HG02642 (cell line): ENCODE data around the gene PRMT1.
"Not testable (repeated sequence)": the region's sequence is repeated elsewhere in the genome, so short reads cannot be mapped to it uniquely, and the experiment has no call there.

Experiments used
- ATAC-seq: cut with Tn5 transposase; IDR thresholded peaks from one replicate; pipeline ENCODE4 v1.9.1; 2021; ENCODE audit warnings: mild to moderate bottlenecking; ENCODE audit not compliant: unreplicated experiment, poor library complexity

PRMT1 gene

GRCh38 chr19:49716154-49716553 lies 39.1 kb downstream of the PRMT1 start:
- ATAC-seq: no peak

- no peak for ATAC-seq
These were observed 41.4 kb downstream of the PRMT1 start for GRCh38 chr19:49718511-49718910.

GRCh38 chr19:49718991-49719390 lies 41.9 kb downstream of the PRMT1 start:
- ATAC-seq: no peak

DNA sequence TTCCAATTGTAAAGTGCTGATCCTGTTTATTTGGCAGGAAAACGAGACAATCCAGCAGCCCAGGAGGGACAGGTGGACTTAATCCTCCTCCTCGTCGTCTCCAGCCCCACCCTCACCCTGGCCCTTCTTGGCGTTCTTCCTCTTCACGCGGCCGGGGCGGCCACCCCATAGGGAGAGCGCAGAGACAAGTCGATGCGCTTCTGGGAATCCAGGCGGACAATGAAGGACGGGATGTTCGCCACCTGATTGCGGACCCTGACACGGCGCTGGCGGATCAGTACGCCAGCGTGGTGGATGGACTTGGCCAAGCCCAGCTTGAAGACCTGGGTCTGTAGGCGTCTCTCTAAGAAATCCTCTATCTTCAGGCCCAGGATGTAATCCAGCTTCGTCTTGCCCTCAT lies 42.3 kb downstream of the PRMT1 start:
- not testable (repeated sequence) for ATAC-seq

GRCh38 chr19:49727217-49728030 lies 50.4 kb downstream of the PRMT1 start:
- no peak for ATAC-seq

- no peak for ATAC-seq
These were observed 53.1 kb downstream of the PRMT1 start for GRCh38 chr19:49730166-49730565.
